HepG2 (cell line): ENCODE results near the gene RIPOR3. TPM values are rescaled to one million over a fixed set of nuclear protein-coding genes. Genes with fewer than 3 reads are reported as not detected.
A peak's percentile ranks its signal among the peaks of the same experiment; 100 is the strongest.

Source experiments
- AFF4 ChIP-seq: sonication (generic); formaldehyde crosslinking; IDR thresholded peaks from 2 replicates; pipeline ENCODE4 v1.4.0; 2020; ENCODE audit warnings: missing genetic modification reagents
- CBFB ChIP-seq: sonication (generic); formaldehyde crosslinking; IDR thresholded peaks from 2 replicates; pipeline ENCODE4 v1.4.0; 2020; ENCODE audit warnings: missing genetic modification reagents
- ELF4 ChIP-seq: sonication (generic); formaldehyde crosslinking; IDR thresholded peaks from 2 replicates; pipeline ENCODE4 v1.5.0; 2020; ENCODE audit warnings: missing genetic modification reagents, mild to moderate bottlenecking, moderate library complexity, borderline replicate concordance
- FOXO1 ChIP-seq: sonication (generic); formaldehyde crosslinking; IDR thresholded peaks from 2 replicates; pipeline ENCODE4 v1.4.0; 2020; ENCODE audit warnings: missing genetic modification reagents
- MAF1 ChIP-seq: sonication (generic); formaldehyde crosslinking; IDR thresholded peaks from 2 replicates; pipeline ENCODE4 v1.5.0; 2020; ENCODE audit warnings: missing genetic modification reagents, borderline replicate concordance
- MEF2D ChIP-seq: sonication (generic); formaldehyde crosslinking; IDR thresholded peaks from 2 replicates; pipeline ENCODE4 v1.5.1; 2020; ENCODE audit warnings: mild to moderate bottlenecking, missing genetic modification reagents
- NFE2 ChIP-seq: sonication (generic); formaldehyde crosslinking; IDR thresholded peaks from 2 replicates; pipeline ENCODE4 v1.4.0; 2020; ENCODE audit warnings: missing genetic modification reagents
- NFE2L1 ChIP-seq: sonication (generic); formaldehyde crosslinking; IDR thresholded peaks from 2 replicates; pipeline ENCODE4 v1.4.0; 2020; ENCODE audit warnings: missing genetic modification reagents, mild to moderate bottlenecking, borderline replicate concordance
- SNAPC5 ChIP-seq: sonication (generic); formaldehyde crosslinking; IDR thresholded peaks from 2 replicates; pipeline ENCODE4 v1.8.1; 2023; ENCODE audit warnings: mild to moderate bottlenecking, missing genetic modification reagents, borderline replicate concordance
- THRA ChIP-seq: sonication (generic); formaldehyde crosslinking; IDR thresholded peaks from 2 replicates; pipeline ENCODE4 v1.4.0; 2020; ENCODE audit warnings: missing genetic modification reagents, borderline replicate concordance
- U2AF2 ChIP-seq: fragments of 200-400 bp; formaldehyde crosslinking; IDR thresholded peaks from 2 replicates; pipeline ENCODE4 v1.6.1; 2017; ENCODE audit warnings: low read depth, mild to moderate bottlenecking, low read length
- USF2 ChIP-seq, 2 experiments: sonication (generic) in 1 of 2; formaldehyde crosslinking in 1 of 2; IDR thresholded peaks; 2 replicates each; pipeline versions ENCODE4 v1.5.1 to v1.6.1; 2011 to 2020; ENCODE audit warnings: borderline replicate concordance in 1 of 2, low read depth in 1 of 2, low read length in 1 of 2, mild to moderate bottlenecking in 1 of 2, missing genetic modification reagents in 1 of 2, moderate library complexity in 1 of 2
- YEATS2 ChIP-seq: sonication (generic); formaldehyde crosslinking; IDR thresholded peaks from 2 replicates; pipeline ENCODE4 v1.4.0; 2020; ENCODE audit warnings: missing genetic modification reagents, borderline replicate concordance
- ZFY ChIP-seq: sonication (generic); formaldehyde crosslinking; IDR thresholded peaks from 2 replicates; pipeline ENCODE4 v1.4.0; 2020; ENCODE audit warnings: missing genetic modification reagents
- ZNF567 ChIP-seq: sonication (generic); formaldehyde crosslinking; IDR thresholded peaks from 2 replicates; pipeline ENCODE4 v1.8.1; 2023; ENCODE audit warnings: mild to moderate bottlenecking, missing genetic modification reagents, borderline replicate concordance
- ZNF670 ChIP-seq: sonication (generic); formaldehyde crosslinking; IDR thresholded peaks from 2 replicates; pipeline ENCODE4 v1.8.0; 2022; ENCODE audit warnings: mild to moderate bottlenecking, missing genetic modification reagents, borderline replicate concordance
- ZNF781 ChIP-seq: sonication (generic); formaldehyde crosslinking; IDR thresholded peaks from 2 replicates; pipeline ENCODE4 v1.5.1; 2020; ENCODE audit warnings: borderline replicate concordance, mild to moderate bottlenecking, missing genetic modification reagents; ENCODE audit errors: not compliant biosample characterization
- ZNF816 ChIP-seq: sonication (generic); formaldehyde crosslinking; IDR thresholded peaks from 2 replicates; pipeline ENCODE4 v1.8.0; 2022; ENCODE audit warnings: missing genetic modification reagents, mild to moderate bottlenecking, borderline replicate concordance
- polyA plus RNA-seq, 8 experiments: library from polyadenylated mRNA; depleted of rRNA in 3 of 8; stranded (reverse) in 7 of 8; unstranded in 1 of 8; fragments of >200 nt; fragmentation: Illumina TruSeq in 4 of 8; extraction: Trizol in 4 of 8; gene quantifications; 2 replicates each; pipeline versions ENCODE4 v1.2.1 to v1.2.3, GENCODE V29; 2011 to 2016; ENCODE audit warnings: low read depth in 4 of 8, missing spikeins in 1 of 8, mixed read lengths in 1 of 8; ENCODE audit not compliant: insufficient read depth in 1 of 8
- total RNA-seq, 5 experiments: library from RNA; depleted of rRNA; stranded (reverse); fragments of >200 nt; fragmentation: Illumina TruSeq; extraction: Trizol; gene quantifications; 2 replicates each; pipeline ENCODE4 v1.2.3, GENCODE V29; 2016; ENCODE audit warnings: low read depth in 1 of 5
- TF ChIP-seq, protein P1 (sequence below): sonication (generic); formaldehyde crosslinking; IDR thresholded peaks from 2 replicates; pipeline ENCODE4 v1.8.0; 2022; ENCODE audit warnings: mild to moderate bottlenecking, missing genetic modification reagents, moderate library complexity

Gene RIPOR3
- total and polyA plus RNA-seq, 2 of the 13 experiments (the other 11 are each of a cell fraction or from before 2014, with no cell fraction given): 0.18 TPM; not detected in 1

GRCh38 chr20:50731055-50731929 lies 40.0 kb upstream of the RIPOR3 start, which contains the start of gene PARD6B (continued):
- TF ChIP-seq, protein P1, sequence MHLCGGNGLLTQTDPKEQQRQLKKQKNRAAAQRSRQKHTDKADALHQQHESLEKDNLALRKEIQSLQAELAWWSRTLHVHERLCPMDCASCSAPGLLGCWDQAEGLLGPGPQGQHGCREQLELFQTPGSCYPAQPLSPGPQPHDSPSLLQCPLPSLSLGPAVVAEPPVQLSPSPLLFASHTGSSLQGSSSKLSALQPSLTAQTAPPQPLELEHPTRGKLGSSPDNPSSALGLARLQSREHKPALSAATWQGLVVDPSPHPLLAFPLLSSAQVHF (CRISPR knock-in tag): 0 out of 2 replicates have a peak, but pooled peaks have one; percentile 63
- TF ChIP-seq ZNF670 (CRISPR knock-in tag) (peak; percentile 64; the same call in 1 of the 2 replicates), THRA (peak; percentile 19; the same call in 1 of the 2 replicates), ELF4 (no peak), YEATS2 (CRISPR knock-in tag) (peak; percentile 65), NFE2L1 (peak; percentile 59; the same call in 1 of the 2 replicates), MEF2D (CRISPR knock-in tag) (peak; percentile 42), ZNF781 (CRISPR knock-in tag) (no peak), U2AF2 (0 out of 2 replicates have a peak, but pooled peaks have one; percentile 27), FOXO1 (CRISPR knock-in tag) (peak; percentile 44), MAF1 (CRISPR knock-in tag) (peak; percentile 45), USF2 (IDR thresholded peaks at IDR 0.05; ENCODE audit: low read depth, low read length) (peak; percentile 55), USF2 (CRISPR knock-in tag; IDR thresholded peaks at IDR 0.05; ENCODE audit: borderline replicate concordance) (peak; percentile 14; the same call in 1 of the 2 replicates), ZNF816 (CRISPR knock-in tag) (peak; percentile 64), AFF4 (CRISPR knock-in tag) (peak; percentile 80; the same call in 1 of the 2 replicates), ZFY (peak; percentile 97), CBFB (CRISPR knock-in tag) (peak; percentile 40; the same call in 1 of the 2 replicates), SNAPC5 (CRISPR knock-in tag) (no peak), ZNF567 (CRISPR knock-in tag) (0 out of 2 replicates have a peak, but pooled peaks have one; percentile 86), NFE2 (CRISPR knock-in tag) (no peak)
